IPS-20b (cell line): ENCODE data around the gene MICAL3.

Source experiments
- H3K27ac ChIP-seq: one replicate; pipeline ENCODE4 v1.5.1; 2013; ENCODE audit warnings: low read length
- H3K27me3 ChIP-seq: 2 replicates; pipeline ENCODE4 v1.6.1; 2013; ENCODE audit warnings: mild to moderate bottlenecking, low read length, inconsistent platforms; ENCODE audit not compliant: insufficient read depth
- H3K36me3 ChIP-seq: 2 replicates; pipeline ENCODE4 v1.6.1; 2013; ENCODE audit warnings: low read depth, mild to moderate bottlenecking, inconsistent platforms, low read length, moderate library complexity; ENCODE audit not compliant: insufficient read depth
- H3K4me1 ChIP-seq: 2 replicates; pipeline ENCODE4 v1.6.1; 2013; ENCODE audit warnings: mild to moderate bottlenecking, control low read depth, inconsistent platforms, low read length, moderate library complexity; ENCODE audit not compliant: insufficient read depth
- H3K4me3 ChIP-seq: 2 replicates; pipeline ENCODE4 v1.5.1; 2013; ENCODE audit warnings: mild to moderate bottlenecking, low read length, inconsistent platforms
- H3K9ac ChIP-seq: 2 replicates; pipeline ENCODE4 v1.6.1; 2013; ENCODE audit warnings: low read depth, mild to moderate bottlenecking, inconsistent platforms, low read length, moderate library complexity
- H3K9me3 ChIP-seq: 2 replicates; pipeline ENCODE4 v1.6.1; 2013; ENCODE audit warnings: mild to moderate bottlenecking, low read depth, low read length, inconsistent platforms; ENCODE audit not compliant: insufficient read depth

Gene MICAL3

DNA sequence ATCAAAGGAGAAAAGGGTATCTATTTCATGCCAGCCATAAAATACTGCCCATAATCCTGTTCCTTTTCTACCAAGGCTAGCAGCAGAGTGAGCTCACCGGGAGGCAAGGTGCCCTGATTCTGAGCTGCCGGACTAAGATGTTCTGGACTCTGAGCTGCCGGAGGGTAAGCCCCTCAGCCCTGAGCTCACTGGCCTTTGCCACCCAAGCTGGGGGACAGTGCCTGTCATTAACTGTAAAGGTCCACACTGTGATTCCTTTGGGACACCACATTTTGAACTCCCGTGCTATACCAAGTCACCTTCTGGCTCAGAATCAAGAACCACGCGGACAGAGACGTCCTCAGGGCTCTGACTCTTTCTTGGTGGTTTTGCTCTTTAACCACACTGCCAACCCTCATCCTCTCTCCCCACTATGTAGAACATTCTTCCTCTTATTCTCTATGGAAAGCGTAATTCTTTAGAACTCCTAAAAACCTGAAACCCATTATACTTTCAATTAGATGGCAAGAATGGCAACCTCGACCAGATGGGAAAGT lies 161.6 kb downstream of the MICAL3 start:
- Histone ChIP-seq H3K36me3 (peaks cover 17% of the 10 kb centered on the region), H3K27ac (no peak overlapping the region)

DNA sequence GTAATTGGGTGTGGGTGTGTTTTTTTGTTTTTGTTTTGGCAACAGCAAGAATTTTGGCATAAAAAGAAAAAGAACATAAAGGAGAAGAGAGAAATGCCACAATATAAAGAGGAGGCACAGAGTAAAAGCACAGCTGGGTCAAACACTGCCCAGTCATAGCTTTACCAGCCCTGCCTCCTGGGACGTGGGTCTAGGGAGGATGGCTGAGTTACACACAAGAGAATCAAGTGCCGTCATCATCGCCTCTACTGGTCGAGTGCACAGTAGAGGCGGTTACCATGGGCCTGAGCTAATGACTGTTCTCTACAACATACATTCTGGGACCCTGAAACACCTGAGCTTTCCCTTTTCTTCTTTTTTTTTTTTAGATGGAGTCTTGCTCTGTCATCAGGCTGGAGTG lies 162.5 kb downstream of the MICAL3 start:
- H3K4me3 ChIP-seq, result no peak overlapping the region
- no peak overlapping the region for H3K27ac ChIP-seq
- H3K9ac ChIP-seq, result no peak overlapping the region
- H3K27me3 ChIP-seq, result no peaks in the 10 kb centered on the region
- H3K36me3 ChIP-seq, result peaks cover 17% of the 10 kb centered on the region
- H3K9me3 ChIP-seq, result no peaks in the 10 kb centered on the region
- H3K4me1 ChIP-seq, result no peaks in the 10 kb centered on the region

More for the DNA sequence above, 161.6 kb downstream of the MICAL3 start:
- H3K4me1 ChIP-seq, result no peaks in the 10 kb centered on the region
- H3K9me3 ChIP-seq, result no peaks in the 10 kb centered on the region
- no peak overlapping the region for H3K9ac ChIP-seq
- no peaks in the 10 kb centered on the region for H3K27me3 ChIP-seq
- H3K4me3 ChIP-seq, result no peak overlapping the region

DNA sequence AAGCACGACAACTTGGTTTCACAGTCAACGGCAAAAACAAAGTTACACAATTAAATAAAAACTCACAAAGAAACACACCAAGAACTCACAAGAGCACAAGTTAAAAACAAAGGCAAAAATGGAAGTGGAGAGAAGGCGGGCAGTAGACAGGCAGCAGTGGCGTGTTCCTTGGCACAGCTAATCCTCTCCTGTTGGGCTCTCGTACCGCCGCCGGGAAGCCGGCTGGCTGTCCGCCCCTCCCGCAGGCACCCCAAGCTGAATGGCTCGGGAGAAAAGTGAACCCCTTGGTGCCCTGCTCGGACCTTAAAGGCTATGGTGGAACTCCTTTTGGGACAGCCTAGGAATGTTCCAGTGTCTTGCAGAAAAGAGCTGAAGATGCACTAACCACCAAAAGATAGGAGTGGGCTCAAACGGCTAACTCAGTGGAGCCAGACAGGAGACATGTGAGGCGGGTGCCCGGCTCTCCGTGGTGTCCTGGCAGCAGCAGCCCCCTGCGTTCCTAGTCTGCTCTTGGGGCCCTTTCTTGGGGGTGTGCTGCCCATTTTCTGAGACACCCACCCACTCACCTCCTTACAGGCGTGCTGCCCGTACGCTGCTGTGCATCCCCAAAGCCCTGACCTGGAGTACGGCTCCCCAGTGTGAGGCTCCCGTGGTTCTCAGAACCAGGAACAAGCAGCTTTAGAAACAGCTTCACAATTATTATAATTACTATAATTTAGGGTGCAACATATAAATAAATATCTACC lies 164.0 kb downstream of the MICAL3 start:
- H3K9ac ChIP-seq, result no peak overlapping the region
- H3K4me1 ChIP-seq, result no peaks in the 10 kb centered on the region
- no peak overlapping the region for H3K4me3 ChIP-seq
- H3K27me3 ChIP-seq, result no peaks in the 10 kb centered on the region
- H3K36me3 ChIP-seq, result peaks cover 17% of the 10 kb centered on the region
- no peaks in the 10 kb centered on the region for H3K9me3 ChIP-seq
- H3K27ac ChIP-seq, result no peak overlapping the region

DNA sequence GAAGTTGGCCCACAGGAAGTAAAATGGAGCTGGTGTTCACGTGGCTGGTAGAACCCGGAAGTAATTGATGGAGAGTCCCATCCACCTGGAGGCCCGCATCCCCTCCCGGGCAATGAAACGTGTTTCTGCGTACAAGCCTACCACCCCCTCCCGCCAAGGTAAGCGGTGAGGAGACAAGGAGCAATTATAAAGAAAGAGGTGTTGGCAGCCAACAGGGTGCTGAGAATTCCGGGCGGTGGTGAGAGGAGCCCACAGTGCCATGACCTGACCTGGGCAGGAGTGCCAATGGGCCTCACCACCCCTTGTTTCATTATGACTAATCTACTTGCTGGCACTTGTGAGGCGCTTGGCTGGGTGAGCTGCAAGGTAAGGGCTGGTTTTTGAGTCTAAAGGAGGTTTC lies 166.3 kb downstream of the MICAL3 start:
- Histone ChIP-seq H3K4me3 (no peak overlapping the region), H3K4me1 (no peaks in the 10 kb centered on the region), H3K36me3 (no peaks in the 10 kb centered on the region), H3K27ac (no peak overlapping the region), H3K9me3 (no peaks in the 10 kb centered on the region), H3K9ac (no peak overlapping the region), H3K27me3 (no peaks in the 10 kb centered on the region)

DNA sequence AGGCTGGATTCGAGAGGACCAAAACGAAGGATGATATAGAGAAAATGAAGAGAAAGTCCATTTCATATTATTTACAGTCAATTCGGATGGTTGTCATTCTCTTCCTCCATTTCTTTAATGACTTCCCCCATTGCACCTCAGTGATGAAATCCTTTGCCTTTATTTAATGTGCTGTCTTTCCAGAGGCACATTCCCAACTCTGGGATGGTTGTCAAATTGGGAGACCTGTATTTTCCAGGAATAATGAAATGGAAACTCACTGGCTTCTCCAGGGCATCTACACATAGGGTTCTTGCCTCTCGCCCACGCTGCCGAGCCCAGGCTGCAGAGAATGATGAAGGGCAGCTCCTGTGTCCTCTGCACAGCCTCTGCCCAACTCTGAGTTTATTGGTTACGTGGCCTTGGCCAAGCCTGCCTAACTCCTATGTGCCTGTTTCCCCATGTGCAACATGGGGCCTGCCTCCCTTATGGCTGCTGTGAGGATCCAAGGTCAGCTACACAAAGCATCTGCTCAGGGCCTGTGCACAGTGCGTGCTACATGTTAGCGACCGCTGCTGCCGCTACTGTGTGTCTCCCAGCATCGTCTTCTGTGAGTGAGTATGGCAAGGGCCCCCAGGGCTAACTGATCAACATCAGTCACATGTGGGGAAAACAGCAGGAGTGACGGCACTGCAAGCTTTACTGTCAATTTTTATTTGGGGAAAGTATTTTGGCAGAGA lies 168.6 kb downstream of the MICAL3 start:
- H3K27ac ChIP-seq, result no peak overlapping the region
- H3K4me3 ChIP-seq, result no peak overlapping the region
- H3K27me3 ChIP-seq, result no peaks in the 10 kb centered on the region
- H3K9ac ChIP-seq, result no peak overlapping the region
- no peaks in the 10 kb centered on the region for H3K9me3 ChIP-seq
- no peaks in the 10 kb centered on the region for H3K4me1 ChIP-seq
- no peaks in the 10 kb centered on the region for H3K36me3 ChIP-seq

DNA sequence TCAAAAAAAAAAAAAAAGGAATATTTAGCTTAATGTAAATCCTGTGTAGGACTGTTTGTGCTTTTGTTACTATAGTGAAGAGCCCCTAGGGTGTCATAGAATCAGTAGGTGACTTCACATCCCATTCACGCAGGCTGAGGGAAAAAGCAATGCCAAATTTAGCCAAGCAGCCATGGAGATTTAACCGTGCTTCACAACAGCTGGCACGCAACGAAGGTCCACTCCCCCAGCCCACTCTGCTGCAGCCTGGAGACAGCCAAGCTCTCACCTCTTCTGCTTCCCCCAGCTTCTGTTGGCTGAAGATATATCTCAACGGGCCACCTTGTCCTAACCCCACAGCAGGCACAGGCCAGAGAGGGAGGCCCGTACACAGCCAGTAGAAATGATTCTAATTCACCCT lies 171.3 kb downstream of the MICAL3 start:
- no peak overlapping the region for H3K9ac ChIP-seq
- H3K36me3 ChIP-seq, result no peaks in the 10 kb centered on the region
- no peak overlapping the region for H3K27ac ChIP-seq
- H3K27me3 ChIP-seq, result no peaks in the 10 kb centered on the region
- H3K4me3 ChIP-seq, result no peak overlapping the region
- H3K4me1 ChIP-seq, result no peaks in the 10 kb centered on the region
- H3K9me3 ChIP-seq, result no peaks in the 10 kb centered on the region

DNA sequence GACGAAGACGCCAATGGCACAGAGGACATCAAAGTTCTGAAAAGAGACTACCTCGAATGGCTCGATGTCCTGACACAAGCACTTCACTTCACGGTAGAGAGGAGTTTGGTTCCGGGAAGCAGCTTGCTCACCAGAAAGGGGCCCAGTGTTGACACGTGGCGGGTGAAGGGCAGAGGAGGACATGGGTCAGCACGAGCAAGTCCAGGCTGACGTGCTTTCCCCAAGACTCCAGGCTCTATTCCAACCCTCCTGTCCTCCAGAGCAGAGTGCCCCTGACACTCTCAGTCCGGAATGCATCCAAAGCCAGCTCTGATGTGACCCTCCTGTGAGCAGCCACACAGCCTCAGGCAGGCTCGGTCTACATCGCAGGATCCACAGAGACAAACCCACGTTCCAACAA lies 172.6 kb downstream of the MICAL3 start:
- no peak overlapping the region for H3K9ac ChIP-seq
- H3K27ac ChIP-seq, result no peak overlapping the region
- H3K36me3 ChIP-seq, result no peaks in the 10 kb centered on the region
- no peak overlapping the region for H3K4me3 ChIP-seq
- H3K9me3 ChIP-seq, result no peaks in the 10 kb centered on the region
- no peaks in the 10 kb centered on the region for H3K27me3 ChIP-seq
- H3K4me1 ChIP-seq, result no peaks in the 10 kb centered on the region

DNA sequence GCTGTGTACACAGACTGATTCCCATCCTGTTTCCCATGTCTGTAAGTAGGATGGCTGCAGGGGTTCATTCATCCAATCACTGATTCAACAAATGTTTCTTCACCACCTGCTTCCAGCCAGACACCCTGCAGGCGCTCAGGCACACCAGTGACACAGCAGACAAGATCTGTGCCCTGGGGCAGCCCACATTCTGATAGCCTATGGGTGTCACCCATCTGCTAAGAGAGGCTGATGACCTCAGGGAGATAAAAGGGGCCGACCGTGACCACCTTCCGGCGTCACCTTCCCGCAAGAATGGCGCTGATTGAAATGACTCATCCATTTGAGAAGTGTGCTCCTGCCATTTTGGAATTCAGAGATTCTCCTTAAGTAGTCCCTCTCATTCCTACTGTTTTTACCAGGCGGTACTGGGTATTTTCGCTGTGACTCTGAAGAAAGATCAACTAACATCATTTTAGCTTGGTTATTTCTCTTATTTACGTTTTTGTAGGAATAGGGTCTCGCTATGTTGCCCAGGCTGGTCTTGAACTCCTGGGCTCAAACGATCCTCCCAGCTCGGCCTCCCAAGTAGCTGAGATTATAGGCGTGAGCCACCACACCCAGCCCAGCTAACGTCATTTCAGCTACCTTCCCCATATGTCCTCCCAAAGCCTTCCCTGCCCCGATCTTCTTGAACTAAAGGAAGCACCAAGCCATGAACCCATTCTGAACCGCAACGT lies 176.8 kb downstream of the MICAL3 start:
- no peaks in the 10 kb centered on the region for H3K9me3 ChIP-seq
- no peak overlapping the region for H3K27ac ChIP-seq
- H3K9ac ChIP-seq, result no peak overlapping the region
- H3K27me3 ChIP-seq, result no peaks in the 10 kb centered on the region
- no peaks in the 10 kb centered on the region for H3K4me1 ChIP-seq
- H3K4me3 ChIP-seq, result no peak overlapping the region
- no peaks in the 10 kb centered on the region for H3K36me3 ChIP-seq

DNA sequence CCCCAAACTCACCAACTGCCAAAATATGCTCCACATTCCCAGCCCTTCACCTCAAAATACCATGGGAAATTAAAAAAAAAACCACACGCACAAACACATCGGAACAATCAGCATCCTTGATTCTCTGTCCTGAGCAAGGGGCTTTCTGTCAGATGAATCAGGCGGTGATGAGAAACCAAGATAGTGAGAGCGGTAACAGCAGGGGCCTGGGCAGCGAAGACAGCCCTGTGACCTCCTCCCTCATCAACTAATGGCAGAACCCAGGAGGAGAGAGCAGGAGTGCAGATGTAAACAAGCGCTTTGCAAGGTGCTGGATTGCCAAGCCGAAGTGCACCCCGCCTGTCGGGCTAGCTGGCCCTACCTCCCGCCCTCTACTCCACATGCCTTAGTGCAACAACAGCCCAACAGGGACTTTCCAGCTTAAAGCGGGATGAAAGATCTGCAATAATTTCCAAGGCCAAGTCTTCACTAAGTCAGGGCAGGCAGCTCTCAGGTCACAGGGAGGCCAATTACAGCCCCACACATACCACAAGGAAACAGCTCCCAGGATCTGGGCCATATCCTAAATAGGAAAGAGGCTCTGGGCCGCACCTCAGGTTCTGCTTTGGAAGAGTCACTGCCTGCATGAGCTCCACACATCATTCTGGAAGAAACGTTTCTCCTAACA lies 177.9 kb downstream of the MICAL3 start:
- no peaks in the 10 kb centered on the region for H3K9me3 ChIP-seq
- H3K4me1 ChIP-seq, result no peaks in the 10 kb centered on the region
- no peak overlapping the region for H3K4me3 ChIP-seq
- no peak overlapping the region for H3K27ac ChIP-seq
- no peak overlapping the region for H3K9ac ChIP-seq
- no peaks in the 10 kb centered on the region for H3K27me3 ChIP-seq
- H3K36me3 ChIP-seq, result peaks cover 4% of the 10 kb centered on the region; the same call in 1 of the 2 replicates

DNA sequence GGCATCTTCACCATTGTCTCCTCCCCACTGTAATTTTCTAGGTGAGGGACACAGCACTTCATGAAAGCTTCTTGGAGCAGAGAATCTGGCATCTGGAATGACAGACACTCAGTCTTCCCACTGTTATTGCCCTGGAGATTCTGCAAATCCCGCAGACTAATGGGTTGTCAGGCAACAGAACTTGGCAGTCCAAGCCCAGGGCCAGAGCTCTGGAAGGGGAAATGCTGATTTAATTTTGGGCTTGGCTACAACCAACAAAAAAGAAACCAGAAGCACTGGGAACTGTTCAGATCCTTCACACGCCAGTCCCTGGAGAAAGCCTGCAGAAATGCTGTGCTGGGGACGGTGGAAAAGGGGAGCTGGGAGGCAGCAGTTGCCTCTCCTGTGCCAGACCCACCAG lies 178.6 kb downstream of the MICAL3 start:
- Histone ChIP-seq H3K4me3 (no peak overlapping the region), H3K36me3 (peaks cover 11% of the 10 kb centered on the region), H3K9me3 (no peaks in the 10 kb centered on the region), H3K4me1 (no peaks in the 10 kb centered on the region), H3K27ac (no peak overlapping the region), H3K9ac (no peak overlapping the region), H3K27me3 (no peaks in the 10 kb centered on the region)

DNA sequence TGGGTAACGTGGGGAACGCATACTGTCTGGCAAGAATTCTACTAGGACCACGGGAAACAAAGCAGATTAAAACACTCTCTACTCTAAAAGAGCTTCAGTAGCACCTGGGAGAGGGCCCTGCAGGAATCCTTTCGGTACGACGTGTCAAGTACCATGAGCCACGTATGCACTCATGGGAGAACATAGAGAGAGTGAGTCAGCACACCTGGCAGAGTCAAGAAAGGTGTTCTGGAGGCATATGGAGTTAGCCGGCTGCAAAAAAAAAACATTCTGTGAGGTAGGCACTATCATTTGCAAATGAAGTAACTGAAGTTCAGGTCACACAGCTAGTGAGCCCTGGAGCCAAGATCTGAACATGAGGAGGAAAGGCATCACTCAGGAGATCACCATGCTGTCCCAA lies 179.0 kb downstream of the MICAL3 start:
- Histone ChIP-seq H3K4me1 (no peaks in the 10 kb centered on the region), H3K4me3 (no peak overlapping the region), H3K27me3 (no peaks in the 10 kb centered on the region), H3K9me3 (no peaks in the 10 kb centered on the region), H3K36me3 (peaks cover 15% of the 10 kb centered on the region), H3K9ac (no peak overlapping the region), H3K27ac (no peak overlapping the region)
